Neural progenitor cell (in vitro differentiated cells): ENCODE measurements around the gene MRAP.

Source experiments
- EZH2 ChIP-seq: fragments of 200-600 bp; sonication (generic); IDR thresholded peaks from 2 replicates; pipeline ENCODE4 v1.6.1; 2017; ENCODE audit warnings: antibody characterized with exemption, mild to moderate bottlenecking, moderate library complexity
- TF ChIP-seq, protein P1 (sequence below): fragments of 200-600 bp; sonication (generic); IDR thresholded peaks from 2 replicates; pipeline ENCODE4 v1.5.1; 2017; ENCODE audit warnings: antibody characterized with exemption, mild to moderate bottlenecking

DNA sequence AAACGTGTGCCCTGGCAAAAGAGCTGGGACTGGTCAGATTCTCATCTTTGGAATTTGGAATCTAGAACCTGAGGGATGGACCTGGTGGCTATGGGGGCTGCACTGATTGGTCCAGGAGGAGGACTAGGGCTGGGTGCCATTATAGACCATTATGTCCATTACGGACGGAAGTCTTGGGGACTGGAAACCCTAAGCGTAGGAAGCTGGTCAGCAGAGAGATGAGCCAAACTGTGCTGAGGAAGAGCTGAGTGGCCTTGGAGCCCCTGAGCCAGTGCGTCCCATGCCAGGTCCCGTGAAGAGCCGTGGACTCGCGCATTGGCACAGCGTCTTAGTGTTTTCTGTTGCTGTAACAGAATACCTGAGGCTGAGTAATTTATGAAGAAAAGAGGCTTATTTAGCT lies 10.0 kb downstream of the MRAP start:
- TF ChIP-seq, protein P1, sequence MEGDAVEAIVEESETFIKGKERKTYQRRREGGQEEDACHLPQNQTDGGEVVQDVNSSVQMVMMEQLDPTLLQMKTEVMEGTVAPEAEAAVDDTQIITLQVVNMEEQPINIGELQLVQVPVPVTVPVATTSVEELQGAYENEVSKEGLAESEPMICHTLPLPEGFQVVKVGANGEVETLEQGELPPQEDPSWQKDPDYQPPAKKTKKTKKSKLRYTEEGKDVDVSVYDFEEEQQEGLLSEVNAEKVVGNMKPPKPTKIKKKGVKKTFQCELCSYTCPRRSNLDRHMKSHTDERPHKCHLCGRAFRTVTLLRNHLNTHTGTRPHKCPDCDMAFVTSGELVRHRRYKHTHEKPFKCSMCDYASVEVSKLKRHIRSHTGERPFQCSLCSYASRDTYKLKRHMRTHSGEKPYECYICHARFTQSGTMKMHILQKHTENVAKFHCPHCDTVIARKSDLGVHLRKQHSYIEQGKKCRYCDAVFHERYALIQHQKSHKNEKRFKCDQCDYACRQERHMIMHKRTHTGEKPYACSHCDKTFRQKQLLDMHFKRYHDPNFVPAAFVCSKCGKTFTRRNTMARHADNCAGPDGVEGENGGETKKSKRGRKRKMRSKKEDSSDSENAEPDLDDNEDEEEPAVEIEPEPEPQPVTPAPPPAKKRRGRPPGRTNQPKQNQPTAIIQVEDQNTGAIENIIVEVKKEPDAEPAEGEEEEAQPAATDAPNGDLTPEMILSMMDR = no peak
- no peak for TF ChIP-seq EZH2
